ENCODE data around the gene PPM1M.
A peak's percentile ranks its signal among the peaks of the same experiment; 100 is the strongest.

- TF ChIP-seq, protein P1, sequence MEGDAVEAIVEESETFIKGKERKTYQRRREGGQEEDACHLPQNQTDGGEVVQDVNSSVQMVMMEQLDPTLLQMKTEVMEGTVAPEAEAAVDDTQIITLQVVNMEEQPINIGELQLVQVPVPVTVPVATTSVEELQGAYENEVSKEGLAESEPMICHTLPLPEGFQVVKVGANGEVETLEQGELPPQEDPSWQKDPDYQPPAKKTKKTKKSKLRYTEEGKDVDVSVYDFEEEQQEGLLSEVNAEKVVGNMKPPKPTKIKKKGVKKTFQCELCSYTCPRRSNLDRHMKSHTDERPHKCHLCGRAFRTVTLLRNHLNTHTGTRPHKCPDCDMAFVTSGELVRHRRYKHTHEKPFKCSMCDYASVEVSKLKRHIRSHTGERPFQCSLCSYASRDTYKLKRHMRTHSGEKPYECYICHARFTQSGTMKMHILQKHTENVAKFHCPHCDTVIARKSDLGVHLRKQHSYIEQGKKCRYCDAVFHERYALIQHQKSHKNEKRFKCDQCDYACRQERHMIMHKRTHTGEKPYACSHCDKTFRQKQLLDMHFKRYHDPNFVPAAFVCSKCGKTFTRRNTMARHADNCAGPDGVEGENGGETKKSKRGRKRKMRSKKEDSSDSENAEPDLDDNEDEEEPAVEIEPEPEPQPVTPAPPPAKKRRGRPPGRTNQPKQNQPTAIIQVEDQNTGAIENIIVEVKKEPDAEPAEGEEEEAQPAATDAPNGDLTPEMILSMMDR (IDR thresholded peaks at IDR 0.05): peak; percentile 20
- TF ChIP-seq EZH2 (IDR thresholded peaks at IDR 0.05) (no peak), EZH2phosphoT487 (IDR thresholded peaks at IDR 0.05) (no peak)
Observed at GRCh38 chr3:52298149-52299098, 52.9 kb downstream of the PPM1M start.

Data from neural progenitor cell (in vitro differentiated cells).